A673 (cell line): ENCODE data around the gene UNC5A. TPM values are rescaled to one million over a fixed set of nuclear protein-coding genes. Genes with fewer than 3 reads are reported as not detected.

Experiments
- BruUV-seq: library from RNA; stranded (reverse); fragments of 400-500 nt; replicated peaks from 2 replicates; lab custom pipeline; 2021; lab: Mats Ljungman, UMichigan
- CTCF ChIA-PET: fragments of 300-600 bp; sonication (Branson Sonifier 250); formaldehyde crosslinking; loops from one replicate; lab custom pipeline; 2022; ENCODE audit warnings: antibody characterized with exemption; lab: Charles Lee
- POLR2A ChIA-PET: fragments of 300-600 bp; sonication (Branson Sonifier 250); formaldehyde crosslinking; loops from one replicate; lab custom pipeline; 2022; ENCODE audit warnings: antibody characterized with exemption; ENCODE audit not compliant: low non-redundant PET; lab: Charles Lee
- DNase-seq: peaks from one replicate; pipeline ENCODE4 v3.0.0-alpha.2; 2015; ENCODE audit warnings: low spot score
- H3K27ac ChIP-seq: fragments of 200-600 bp; sonication (generic); 2 replicates; pipeline ENCODE4 v1.5.1; 2016; ENCODE audit warnings: mixed run types, low read depth, mild to moderate bottlenecking, mixed read lengths, antibody characterized with exemption, low read length; ENCODE audit not compliant: poor library complexity, severe bottlenecking
- H3K27me3 ChIP-seq: fragments of 200-600 bp; sonication (generic); replicated peaks from 2 replicates; pipeline ENCODE4 v1.6.1; 2017; ENCODE audit warnings: mixed run types, low read depth, mild to moderate bottlenecking, mixed read lengths, antibody characterized with exemption, low read length; ENCODE audit not compliant: insufficient read depth, poor library complexity
- H3K36me3 ChIP-seq: fragments of 200-600 bp; sonication (generic); 2 replicates; pipeline ENCODE4 v1.6.1; 2016; ENCODE audit warnings: mixed run types, mild to moderate bottlenecking, mixed read lengths, antibody characterized with exemption, low read length; ENCODE audit not compliant: insufficient read depth, poor library complexity, severe bottlenecking
- H3K4me1 ChIP-seq: fragments of 200-600 bp; sonication (generic); 2 replicates; pipeline ENCODE4 v1.6.1; 2017; ENCODE audit warnings: mixed run types, mild to moderate bottlenecking, mixed read lengths, antibody characterized with exemption, low read length; ENCODE audit not compliant: insufficient read depth, poor library complexity, severe bottlenecking
- H3K4me3 ChIP-seq: fragments of 200-600 bp; sonication (generic); 2 replicates; pipeline ENCODE4 v1.5.1; 2016; ENCODE audit warnings: low read depth, mixed run types, mild to moderate bottlenecking, mixed read lengths, low read length; ENCODE audit not compliant: poor library complexity, severe bottlenecking
- H3K9me3 ChIP-seq: fragments of 200-600 bp; sonication (generic); 2 replicates; pipeline ENCODE4 v1.6.1; 2016; ENCODE audit warnings: mixed run types, low read depth, mild to moderate bottlenecking, mixed read lengths, antibody characterized with exemption, low read length; ENCODE audit not compliant: poor library complexity, severe bottlenecking
- CTCF ChIP-seq: fragments of 300-800, 200-600 bp; sonication (generic); conservative IDR thresholded peaks from 2 replicates; pipeline ENCODE4 v1.5.1; 2017; ENCODE audit warnings: low read depth, mild to moderate bottlenecking, antibody characterized with exemption, low read length, moderate library complexity, mixed read lengths
- EZH2 ChIP-seq: fragments of 200-600 bp; sonication (generic); IDR thresholded peaks from 2 replicates; pipeline ENCODE4 v1.6.1; 2017; ENCODE audit warnings: borderline replicate concordance, low read depth, mild to moderate bottlenecking, mixed read lengths, antibody characterized with exemption, low read length; ENCODE audit not compliant: poor library complexity, severe bottlenecking
- intact Hi-C: fragments of 100-400 bp; cut with micrococcal nuclease; formaldehyde crosslinking; loops from one replicate; pipeline ENCODE4 v1.10.0; 2022; ENCODE audit not compliant: unreplicated experiment
- total RNA-seq: library from RNA; stranded (reverse); gene quantifications from 2 replicates; pipeline ENCODE4 v1.2.3, GENCODE V29; 2021

The UNC5A gene
- total RNA-seq, 1 experiment from 2014 or later: 7.5 TPM

- Histone ChIP-seq H3K36me3 (no peaks in the 10 kb centered on the region), H3K4me3 (no peak overlapping the region), H3K4me1 (no peaks in the 10 kb centered on the region), H3K27ac (no peak overlapping the region), H3K9me3 (no peaks in the 10 kb centered on the region), H3K27me3 (no peaks in the 10 kb centered on the region)
- CTCF ChIA-PET: no interaction called here
- DNase-seq: no peak
- TF ChIP-seq EZH2 (no peak), CTCF (no peak)
- POLR2A ChIA-PET: interaction anchor here (0.6 kb wide), 1 partner anchor 480 kb away, joined by 4 read pairs; no protein-coding TSS in a partner anchor
- intact Hi-C loops: no loop called here
- no TSS peak for BruUV-seq
These were observed 39.4 kb downstream of the UNC5A start for GRCh38 chr5:176849611-176850227.

GRCh38 chr5:176850371-176851245 is 40.2 kb downstream of the UNC5A start:
- H3K4me1 ChIP-seq: no peaks in the 10 kb centered on the region
- no peak overlapping the region for H3K27ac ChIP-seq
- intact Hi-C loops: no loop called here
- CTCF ChIA-PET: no interaction called here
- H3K4me3 ChIP-seq: no peak overlapping the region
- no peaks in the 10 kb centered on the region for H3K9me3 ChIP-seq
- no TSS peak for BruUV-seq
- no peak for DNase-seq
- TF ChIP-seq CTCF (no peak), EZH2 (no peak)
- H3K36me3 ChIP-seq: no peaks in the 10 kb centered on the region
- POLR2A ChIA-PET: interaction anchor here (0.6 kb wide), 1 partner anchor 481 kb away, joined by 4 read pairs; no protein-coding TSS in a partner anchor
- H3K27me3 ChIP-seq: no peaks in the 10 kb centered on the region

- POLR2A ChIA-PET: no interaction called here
- intact Hi-C loops: no loop called here
- no peak overlapping the region for H3K4me3 ChIP-seq
- no TSS peak for BruUV-seq
- H3K27ac ChIP-seq: no peak overlapping the region
- no peak for DNase-seq
- H3K4me1 ChIP-seq: no peaks in the 10 kb centered on the region
- no peaks in the 10 kb centered on the region for H3K36me3 ChIP-seq
- no peak for TF ChIP-seq EZH2
- TF ChIP-seq CTCF: no peak
- H3K27me3 ChIP-seq: no peaks in the 10 kb centered on the region
- no peaks in the 10 kb centered on the region for H3K9me3 ChIP-seq
- CTCF ChIA-PET: no interaction called here
These were observed 41.0 kb downstream of the UNC5A start for GRCh38 chr5:176851380-176851779.
